ACC112 (cell line): ENCODE results near the gene ALPG.
"Not testable (repeated sequence)": the region's sequence is repeated elsewhere in the genome, so short reads cannot be mapped to it uniquely, and the experiment has no call there.

ENCODE experiments used
- H2AFZ ChIP-seq: fragments of 200-600 bp; sonication (generic); one replicate; pipeline ENCODE4 v1.6.0; 2017; ENCODE audit warnings: antibody characterized with exemption, low read length; ENCODE audit not compliant: unreplicated experiment
- H3K27ac ChIP-seq: fragments of 200-600 bp; sonication (generic); 2 replicates; pipeline ENCODE4 v1.5.1; 2014; ENCODE audit warnings: low read depth, mild to moderate bottlenecking, antibody characterized with exemption, low read length, moderate library complexity
- H3K27me3 ChIP-seq: fragments of 200-600 bp; sonication (generic); 2 replicates; pipeline ENCODE4 v1.6.1; 2014; ENCODE audit warnings: mild to moderate bottlenecking, antibody characterized with exemption, low read length, moderate library complexity, mixed read lengths; ENCODE audit not compliant: insufficient read depth
- H3K36me3 ChIP-seq: fragments of 200-600 bp; sonication (generic); 2 replicates; pipeline ENCODE4 v1.6.1; 2016; ENCODE audit warnings: mild to moderate bottlenecking, antibody characterized with exemption, low read length, moderate library complexity, mixed read lengths; ENCODE audit not compliant: insufficient read depth
- H3K4me1 ChIP-seq: fragments of 200-600 bp; sonication (generic); one replicate; pipeline ENCODE4 v1.6.1; 2016; ENCODE audit warnings: low read length, mixed read lengths; ENCODE audit not compliant: insufficient read depth, unreplicated experiment, control insufficient read depth
- H3K4me3 ChIP-seq: fragments of 200-600 bp; sonication (generic); 2 replicates; pipeline ENCODE4 v1.5.1; 2014; ENCODE audit warnings: mild to moderate bottlenecking, low read depth, low read length
- H3K79me2 ChIP-seq: fragments of 200-600 bp; sonication (generic); one replicate; pipeline ENCODE4 v1.6.0; 2016; ENCODE audit warnings: low read length; ENCODE audit not compliant: control insufficient read depth, unreplicated experiment, insufficient read depth

Gene ALPG

GRCh38 chr2:232436381-232437194 lies 29.9 kb downstream of the ALPG start:
- no peaks in the 10 kb centered on the region for H3K27me3 ChIP-seq
- H3K27ac ChIP-seq: no peak overlapping the region
- H3K79me2 ChIP-seq: no peaks in the 10 kb centered on the region
- H3K4me3 ChIP-seq: no peak overlapping the region
- no peak overlapping the region for H2AFZ ChIP-seq
- no peaks in the 10 kb centered on the region for H3K36me3 ChIP-seq
- H3K4me1 ChIP-seq: no peaks in the 10 kb centered on the region

DNA sequence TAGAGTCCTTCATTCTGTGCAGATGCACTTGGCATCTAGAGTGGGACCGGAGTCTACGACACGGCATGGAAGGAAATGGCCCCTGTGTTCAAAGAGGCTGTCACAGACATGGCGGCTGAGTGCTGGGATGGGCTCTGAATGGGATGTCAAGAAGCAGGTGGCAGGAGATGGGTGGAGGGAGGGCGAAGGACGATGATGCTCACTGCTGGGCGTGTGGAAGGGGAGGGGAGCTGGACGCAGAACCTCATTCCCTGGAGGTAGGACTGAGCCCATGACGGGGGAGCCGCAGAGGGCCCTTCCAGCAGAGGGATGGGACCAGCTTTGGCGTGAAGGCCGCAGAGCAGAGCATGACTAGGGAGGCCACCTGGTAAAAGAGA lies 30.5 kb downstream of the ALPG start:
- no peaks in the 10 kb centered on the region for H3K4me1 ChIP-seq
- no peak overlapping the region for H2AFZ ChIP-seq
- H3K27me3 ChIP-seq: no peaks in the 10 kb centered on the region
- H3K36me3 ChIP-seq: no peaks in the 10 kb centered on the region
- no peak overlapping the region for H3K27ac ChIP-seq
- no peaks in the 10 kb centered on the region for H3K79me2 ChIP-seq
- H3K4me3 ChIP-seq: no peak overlapping the region

GRCh38 chr2:232438091-232438490 lies 31.4 kb downstream of the ALPG start:
- Histone ChIP-seq H3K4me1 (no peaks in the 10 kb centered on the region), H3K4me3 (no peak overlapping the region), H2AFZ (no peak overlapping the region), H3K27me3 (no peaks in the 10 kb centered on the region), H3K36me3 (no peaks in the 10 kb centered on the region), H3K27ac (no peak overlapping the region), H3K79me2 (no peaks in the 10 kb centered on the region)

- no peak overlapping the region for H3K4me3 ChIP-seq
- no peak overlapping the region for H3K27ac ChIP-seq
- no peaks in the 10 kb centered on the region for H3K36me3 ChIP-seq
- H2AFZ ChIP-seq: no peak overlapping the region
- H3K79me2 ChIP-seq: no peaks in the 10 kb centered on the region
- H3K4me1 ChIP-seq: no peaks in the 10 kb centered on the region
- H3K27me3 ChIP-seq: no peaks in the 10 kb centered on the region
Observed at GRCh38 chr2:232438951-232439757, 32.5 kb downstream of the ALPG start.

GRCh38 chr2:232439758-232440135 lies 33.1 kb downstream of the ALPG start:
- no peak overlapping the region for H3K4me3 ChIP-seq
- H3K27me3 ChIP-seq: no peaks in the 10 kb centered on the region
- no peaks in the 10 kb centered on the region for H3K36me3 ChIP-seq
- no peak overlapping the region for H2AFZ ChIP-seq
- no peaks in the 10 kb centered on the region for H3K79me2 ChIP-seq
- H3K4me1 ChIP-seq: no peaks in the 10 kb centered on the region
- H3K27ac ChIP-seq: no peak overlapping the region

- H3K4me1 ChIP-seq, H3K79me2 ChIP-seq, H3K27ac ChIP-seq, H3K4me3 ChIP-seq, H3K36me3 ChIP-seq, H2AFZ ChIP-seq, H3K27me3 ChIP-seq: not testable (repeated sequence)
Observed at GRCh38 chr2:232440220-232441018, 33.8 kb downstream of the ALPG start.

DNA sequence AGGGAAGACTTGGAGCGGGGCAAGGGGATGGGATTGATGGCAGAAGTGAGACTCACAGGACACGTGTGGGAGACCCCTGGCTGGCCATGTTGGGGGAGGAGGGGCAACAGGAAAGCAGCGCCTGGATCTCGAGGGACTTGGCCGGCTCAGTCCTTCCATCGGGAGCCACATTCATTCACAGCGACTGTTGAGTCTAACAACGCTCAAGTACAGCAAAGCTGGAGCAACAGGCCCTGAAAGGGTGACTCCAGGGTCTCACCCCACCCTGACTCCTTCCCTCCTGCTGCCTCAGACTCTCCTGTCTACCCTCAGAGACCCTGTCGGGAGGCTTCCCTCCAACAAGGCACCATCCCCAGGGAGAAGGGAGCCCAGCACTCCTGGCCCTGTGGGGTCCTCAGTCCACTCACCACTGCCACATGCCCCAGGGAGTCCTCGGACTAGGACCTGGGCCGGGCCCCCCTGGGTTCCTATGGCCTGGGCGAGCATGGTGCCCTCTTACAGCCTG lies 34.6 kb downstream of the ALPG start:
- Histone ChIP-seq H3K4me3 (no peak overlapping the region), H3K36me3 (no peaks in the 10 kb centered on the region), H2AFZ (no peak overlapping the region), H3K4me1 (no peaks in the 10 kb centered on the region), H3K27ac (no peak overlapping the region), H3K27me3 (no peaks in the 10 kb centered on the region), H3K79me2 (no peaks in the 10 kb centered on the region)

DNA sequence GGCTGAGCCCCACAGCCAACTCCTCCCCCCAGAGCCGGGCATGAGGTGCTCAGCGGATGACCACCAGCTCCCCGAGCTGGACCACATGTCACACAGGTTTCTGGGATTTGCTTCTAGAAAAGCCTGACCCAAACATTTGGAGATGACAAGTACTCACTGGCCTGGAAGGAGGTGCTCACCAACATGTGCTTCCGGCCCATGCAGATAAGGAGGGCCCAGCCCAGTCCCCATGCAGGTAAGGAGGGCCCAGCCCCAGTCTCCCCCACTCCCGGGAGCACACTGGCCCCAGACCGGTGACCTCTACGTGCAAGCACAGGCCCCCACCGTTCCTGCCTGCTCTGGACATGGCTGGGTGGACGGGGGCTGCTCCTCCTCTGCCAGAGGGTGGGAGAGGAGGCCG lies 35.3 kb downstream of the ALPG start:
- H3K4me3 ChIP-seq, H3K36me3 ChIP-seq, H3K79me2 ChIP-seq, H3K27ac ChIP-seq, H2AFZ ChIP-seq, H3K4me1 ChIP-seq, H3K27me3 ChIP-seq: not testable (repeated sequence)

DNA sequence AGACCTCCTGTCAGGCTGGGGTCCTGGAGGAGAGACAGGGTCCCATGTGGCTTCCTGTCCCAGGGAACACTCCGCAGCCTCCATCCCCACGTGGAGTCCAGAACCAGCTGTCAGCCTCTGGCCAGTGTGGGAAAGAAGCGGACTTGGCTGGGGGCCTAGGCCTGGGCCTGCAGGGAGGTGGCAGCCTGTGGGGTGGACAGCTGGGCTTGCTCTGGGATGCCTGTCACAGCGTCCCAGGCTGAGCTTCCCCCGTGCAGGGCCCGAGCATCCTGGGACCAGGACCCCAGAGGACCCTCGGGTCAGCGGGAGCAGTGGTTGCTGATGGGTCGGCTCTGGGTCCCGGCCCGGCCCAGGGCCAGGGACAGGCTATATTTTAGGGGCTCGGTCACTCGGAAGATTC lies 35.8 kb downstream of the ALPG start:
- not testable (repeated sequence) for H3K4me3 ChIP-seq, H3K79me2 ChIP-seq, H3K36me3 ChIP-seq, H2AFZ ChIP-seq, H3K27ac ChIP-seq, H3K4me1 ChIP-seq, H3K27me3 ChIP-seq

- H3K36me3 ChIP-seq, H3K27me3 ChIP-seq, H2AFZ ChIP-seq, H3K4me3 ChIP-seq, H3K79me2 ChIP-seq, H3K4me1 ChIP-seq, H3K27ac ChIP-seq: not testable (repeated sequence)
Observed at GRCh38 chr2:232443047-232443446, 36.4 kb downstream of the ALPG start.
